HepG2 (cell line): Measurements from ENCODE around the gene ABCC3. TPM values are rescaled to one million over a fixed set of nuclear protein-coding genes. Genes with fewer than 3 reads are reported as not detected.
A peak's percentile ranks its signal among the peaks of the same experiment; 100 is the strongest.

Experiments
- FOXO1 ChIP-seq: sonication (generic); formaldehyde crosslinking; IDR thresholded peaks from 2 replicates; pipeline ENCODE4 v1.4.0; 2020; ENCODE audit warnings: missing genetic modification reagents
- GATAD2A ChIP-seq: IDR thresholded peaks from 2 replicates; pipeline ENCODE4 v1.6.1; 2016
- HNRNPK ChIP-seq: fragments of 200-400 bp; formaldehyde crosslinking; IDR thresholded peaks from 2 replicates; pipeline ENCODE4 v1.6.1; 2018; ENCODE audit warnings: low read length, low read depth, moderate library complexity, mild to moderate bottlenecking; ENCODE audit not compliant: poor library complexity, severe bottlenecking
- RBAK ChIP-seq: sonication (generic); formaldehyde crosslinking; IDR thresholded peaks from 2 replicates; pipeline ENCODE4 v1.5.1; 2020; ENCODE audit warnings: mild to moderate bottlenecking, missing genetic modification reagents
- SMAD9 ChIP-seq: sonication (generic); formaldehyde crosslinking; IDR thresholded peaks from 2 replicates; pipeline ENCODE4 v1.5.1; 2020; ENCODE audit warnings: mild to moderate bottlenecking, missing genetic modification reagents
- SP2 ChIP-seq: sonication (generic); formaldehyde crosslinking; IDR thresholded peaks from 2 replicates; pipeline ENCODE4 v1.5.1; 2020; ENCODE audit warnings: mild to moderate bottlenecking, missing genetic modification reagents
- ZHX2 ChIP-seq, 2 experiments: sonication (generic) in 1 of 2; formaldehyde crosslinking in 1 of 2; IDR thresholded peaks; 2 replicates each; pipeline versions ENCODE4 v1.6.1 to v1.9.0; 2014 to 2022; ENCODE audit warnings: antibody characterized with exemption in 1 of 2, borderline replicate concordance in 1 of 2, inconsistent platforms in 1 of 2, low read depth in 1 of 2, missing genetic modification reagents in 1 of 2
- ZNF407 ChIP-seq: sonication (generic); formaldehyde crosslinking; IDR thresholded peaks from one replicate; pipeline ENCODE4 v1.5.1; 2020; ENCODE audit warnings: mild to moderate bottlenecking, missing genetic modification reagents; ENCODE audit errors: not compliant biosample characterization
- ZNF512B ChIP-seq: sonication (generic); formaldehyde crosslinking; IDR thresholded peaks from 2 replicates; pipeline ENCODE4 v1.5.1; 2020; ENCODE audit warnings: missing genetic modification reagents, mild to moderate bottlenecking, borderline replicate concordance
- ZNF577 ChIP-seq: sonication (generic); formaldehyde crosslinking; IDR thresholded peaks from 2 replicates; pipeline ENCODE4 v1.4.0; 2020; ENCODE audit warnings: mild to moderate bottlenecking, low read depth, missing genetic modification reagents, borderline replicate concordance
- polyA plus RNA-seq, 8 experiments: library from polyadenylated mRNA; depleted of rRNA in 3 of 8; stranded (reverse) in 7 of 8; unstranded in 1 of 8; fragments of >200 nt; fragmentation: Illumina TruSeq in 4 of 8; extraction: Trizol in 4 of 8; gene quantifications; 2 replicates each; pipeline versions ENCODE4 v1.2.1 to v1.2.3, GENCODE V29; 2011 to 2016; ENCODE audit warnings: low read depth in 4 of 8, missing spikeins in 1 of 8, mixed read lengths in 1 of 8; ENCODE audit not compliant: insufficient read depth in 1 of 8
- total RNA-seq, 5 experiments: library from RNA; depleted of rRNA; stranded (reverse); fragments of >200 nt; fragmentation: Illumina TruSeq; extraction: Trizol; gene quantifications; 2 replicates each; pipeline ENCODE4 v1.2.3, GENCODE V29; 2016; ENCODE audit warnings: low read depth in 1 of 5

Gene ABCC3
- total and polyA plus RNA-seq, 2 of the 13 experiments (the other 11 are each of a cell fraction or from before 2014, with no cell fraction given): 25.2 to 50.7 TPM

GRCh38 chr17:50642722-50643656 lies 8.3 kb downstream of the ABCC3 start (continued):
- TF ChIP-seq ZNF407 (CRISPR knock-in tag): no peak
- no peak for TF ChIP-seq SMAD9 (CRISPR knock-in tag)
- no peak; the same call in 1 of the 2 replicates for TF ChIP-seq FOXO1 (CRISPR knock-in tag)
- peak; percentile 71 for TF ChIP-seq GATAD2A (CRISPR knock-in tag)
- no peak for TF ChIP-seq HNRNPK
- no peak for TF ChIP-seq ZNF512B (CRISPR knock-in tag)
- TF ChIP-seq SP2 (CRISPR knock-in tag): no peak
- TF ChIP-seq ZNF577 (CRISPR knock-in tag): no peak
- no peak for TF ChIP-seq ZHX2 (IDR thresholded peaks at IDR 0.05; ENCODE audit: low read depth)
- no peak for TF ChIP-seq ZHX2 (CRISPR knock-in tag; IDR thresholded peaks at IDR 0.05; ENCODE audit: borderline replicate concordance)
- no peak for TF ChIP-seq RBAK (CRISPR knock-in tag)
